HCT116 (cell line): ENCODE measurements around the gene MRPS27. TPM values are rescaled to one million over a fixed set of nuclear protein-coding genes. Genes with fewer than 3 reads are reported as not detected.

Experiments used
- ATAC-seq: fragments of 200-7000 bp; cut with Tn5 transposase; 2 replicates; pipeline ENCODE4 v1.9.1; 2020; ENCODE audit warnings: mild to moderate bottlenecking, moderate library complexity
- BruUV-seq: library from RNA; stranded (reverse); fragments of 400-500 nt; replicated peaks from 2 replicates; lab custom pipeline; 2021; lab: Mats Ljungman, UMichigan
- CTCF ChIA-PET: fragments of 300-600 bp; sonication (Branson Sonifier 250); formaldehyde crosslinking; loops from one replicate; lab custom pipeline; 2021; ENCODE audit warnings: antibody characterized with exemption; lab: Charles Lee
- POLR2A ChIA-PET: fragments of 300-600, 350-600 bp; sonication (Branson Sonifier 250); formaldehyde crosslinking; loops from one replicate; lab custom pipeline; 2021; ENCODE audit warnings: antibody characterized with exemption; lab: Charles Lee
- RAD21 ChIA-PET, 2 experiments: fragments of 300-600 bp; sonication (Branson Sonifier 250); formaldehyde crosslinking; loops; one replicate each; lab custom pipeline; 2023; ENCODE audit warnings: low total read pairs in 2 of 2; ENCODE audit not compliant: uncharacterized antibody in 2 of 2, unreplicated experiment in 2 of 2, low non-redundant PET in 1 of 2; lab: Charles Lee
- DNase-seq: peaks from one replicate; pipeline ENCODE4 v3.0.0-alpha.2; 2010; ENCODE audit warnings: low read depth, low spot score
- H2AFZ ChIP-seq: fragments of 200-600 bp; shearing (Covaris generic), sonication (generic); 2 replicates; pipeline ENCODE4 v1.6.1; 2017; ENCODE audit warnings: low read depth, mixed run types, mixed read lengths, antibody characterized with exemption, low read length; ENCODE audit not compliant: poor library complexity, severe bottlenecking
- H3K27ac ChIP-seq: 2 replicates; pipeline ENCODE4 v1.5.1; 2012; ENCODE audit warnings: low read depth, low read length
- H3K27me3 ChIP-seq: fragments of 200-600 bp; sonication (generic); 2 replicates; pipeline ENCODE4 v1.6.1; 2016; ENCODE audit warnings: mixed run types, low read length, mixed read lengths; ENCODE audit not compliant: insufficient read depth
- H3K36me3 ChIP-seq, 2 experiments: fragments of 200-500 bp in 1 of 2; fragments of 200-600 bp in 1 of 2; sonication (Bioruptor generic) in 1 of 2; sonication (generic) in 1 of 2; 2 replicates each; pipeline versions ENCODE4 v1.5.1 to v1.6.1; 2014 to 2016; ENCODE audit warnings: low read length in 2 of 2, inconsistent platforms in 1 of 2, mixed read lengths in 1 of 2, mixed run types in 1 of 2; ENCODE audit not compliant: insufficient read depth in 2 of 2, control insufficient read depth in 1 of 2
- H3K4me1 ChIP-seq, 2 experiments: fragments of 200-600 bp in 1 of 2; sonication (generic) in 1 of 2; 2 replicates each; pipeline versions ENCODE4 v1.5.1 to v1.6.1; 2012 to 2017; ENCODE audit warnings: low read length in 2 of 2, inconsistent platforms in 1 of 2, mild to moderate bottlenecking in 1 of 2, mixed read lengths in 1 of 2, mixed run types in 1 of 2, moderate library complexity in 1 of 2; ENCODE audit not compliant: insufficient read depth in 2 of 2, control insufficient read depth in 1 of 2
- H3K4me2 ChIP-seq: fragments of 200-600 bp; sonication (generic); 2 replicates; pipeline ENCODE4 v1.6.1; 2017; ENCODE audit warnings: mixed run types, low read length, mixed read lengths
- H3K4me3 ChIP-seq, 2 experiments: fragments of 200-600 bp in 1 of 2; sonication (generic) in 1 of 2; replicated peaks in 1 of 2; 2 replicates each; pipeline ENCODE4 v1.5.1; 2011 to 2016; ENCODE audit warnings: low read length in 2 of 2, control low read depth in 1 of 2, low read depth in 1 of 2, mild to moderate bottlenecking in 1 of 2, mixed read lengths in 1 of 2, mixed run types in 1 of 2
- H3K79me2 ChIP-seq: fragments of 200-600 bp; sonication (generic); 2 replicates; pipeline ENCODE4 v1.6.1; 2017; ENCODE audit warnings: mild to moderate bottlenecking, mixed run types, low read length, moderate library complexity, mixed read lengths; ENCODE audit not compliant: insufficient read depth
- H3K9ac ChIP-seq: fragments of 200-600 bp; sonication (generic); 2 replicates; pipeline ENCODE4 v1.6.1; 2016; ENCODE audit warnings: low read length, mixed read lengths
- H3K9me2 ChIP-seq: fragments of 200-600 bp; sonication (generic), shearing (Covaris generic); 2 replicates; pipeline ENCODE4 v1.6.1; 2017; ENCODE audit warnings: mixed run types, mild to moderate bottlenecking, moderate library complexity; ENCODE audit not compliant: insufficient read depth
- H3K9me3 ChIP-seq, 2 experiments: fragments of 200-500 bp in 1 of 2; fragments of 200-600 bp in 1 of 2; sonication (Bioruptor generic) in 1 of 2; sonication (generic) in 1 of 2; 2 replicates each; pipeline ENCODE4 v1.6.1; 2014 to 2017; ENCODE audit warnings: low read length in 2 of 2, mixed read lengths in 2 of 2, inconsistent platforms in 1 of 2, low read depth in 1 of 2, mild to moderate bottlenecking in 1 of 2, mixed run types in 1 of 2, moderate library complexity in 1 of 2; ENCODE audit not compliant: control insufficient read depth in 1 of 2, insufficient read depth in 1 of 2
- H4K20me1 ChIP-seq: fragments of 200-600 bp; sonication (generic), shearing (Covaris generic); 2 replicates; pipeline ENCODE4 v1.6.1; 2017; ENCODE audit warnings: mixed run types, mild to moderate bottlenecking, moderate library complexity; ENCODE audit not compliant: insufficient read depth
- CBX3 ChIP-seq: IDR thresholded peaks from 2 replicates; pipeline ENCODE4 v1.6.1; 2012; ENCODE audit warnings: low read depth
- CEBPB ChIP-seq: IDR thresholded peaks from 2 replicates; pipeline ENCODE4 v1.6.1; 2012; ENCODE audit warnings: low read depth
- EGR1 ChIP-seq: IDR thresholded peaks from 2 replicates; pipeline ENCODE4 v1.6.1; 2012; ENCODE audit warnings: low read depth
- ELF1 ChIP-seq: IDR thresholded peaks from 2 replicates; pipeline ENCODE4 v1.6.1; 2012; ENCODE audit warnings: low read depth, borderline replicate concordance
- FOSL1 ChIP-seq: IDR thresholded peaks from 2 replicates; pipeline ENCODE4 v1.6.1; 2012; ENCODE audit warnings: low read depth
- JUND ChIP-seq: IDR thresholded peaks from 2 replicates; pipeline ENCODE4 v1.6.1; 2012
- POLR2AphosphoS5 ChIP-seq: IDR thresholded peaks from 2 replicates; pipeline ENCODE4 v1.6.1; 2011; ENCODE audit warnings: mild to moderate bottlenecking, low read depth, low read length, moderate library complexity
- SIN3A ChIP-seq: IDR thresholded peaks from 2 replicates; pipeline ENCODE4 v1.6.1; 2012; ENCODE audit warnings: low read depth
- SP1 ChIP-seq: IDR thresholded peaks from 2 replicates; pipeline ENCODE4 v1.6.1; 2012; ENCODE audit warnings: low read depth
- SRF ChIP-seq: IDR thresholded peaks from 2 replicates; pipeline ENCODE4 v1.6.1; 2012; ENCODE audit warnings: low read depth
- YY1 ChIP-seq: IDR thresholded peaks from 2 replicates; pipeline ENCODE4 v1.6.1; 2011; ENCODE audit warnings: low read length, low read depth, moderate library complexity, mild to moderate bottlenecking; ENCODE audit not compliant: insufficient replicate concordance; ENCODE audit errors: extremely low read depth
- ZFX ChIP-seq: fragments of 450-650 bp; IDR thresholded peaks from 2 replicates; pipeline ENCODE4 v1.6.1; 2017
- ZNF274 ChIP-seq: fragments of 200-500 bp; sonication (Bioruptor generic); IDR thresholded peaks from 2 replicates; pipeline ENCODE4 v1.6.1; 2014; ENCODE audit warnings: mild to moderate bottlenecking, low read depth, low read length, inconsistent platforms
- intact Hi-C: fragments of 100-400 bp; cut with micrococcal nuclease; formaldehyde crosslinking; loops from 2 replicates; pipeline ENCODE4 v1.10.0; 2022
- total RNA-seq: library from RNA; stranded (reverse); gene quantifications from one replicate; pipeline ENCODE4 v1.2.1, GENCODE V29; 2021; ENCODE audit not compliant: unreplicated experiment
- TF ChIP-seq, protein P1 (sequence below): IDR thresholded peaks from 2 replicates; pipeline ENCODE4 v1.6.1; 2012; ENCODE audit warnings: low read depth
- TF ChIP-seq, protein P2 (sequence below): IDR thresholded peaks from 2 replicates; pipeline ENCODE4 v1.6.1; 2011; ENCODE audit warnings: mild to moderate bottlenecking, low read length, moderate library complexity; ENCODE audit not compliant: insufficient replicate concordance; ENCODE audit errors: extremely low read depth
- TF ChIP-seq, protein P3 (sequence below): IDR thresholded peaks from 2 replicates; pipeline ENCODE4 v1.6.1; 2012

The MRPS27 gene
- total RNA-seq, 1 experiment from 2014 or later, result 113 TPM

DNA sequence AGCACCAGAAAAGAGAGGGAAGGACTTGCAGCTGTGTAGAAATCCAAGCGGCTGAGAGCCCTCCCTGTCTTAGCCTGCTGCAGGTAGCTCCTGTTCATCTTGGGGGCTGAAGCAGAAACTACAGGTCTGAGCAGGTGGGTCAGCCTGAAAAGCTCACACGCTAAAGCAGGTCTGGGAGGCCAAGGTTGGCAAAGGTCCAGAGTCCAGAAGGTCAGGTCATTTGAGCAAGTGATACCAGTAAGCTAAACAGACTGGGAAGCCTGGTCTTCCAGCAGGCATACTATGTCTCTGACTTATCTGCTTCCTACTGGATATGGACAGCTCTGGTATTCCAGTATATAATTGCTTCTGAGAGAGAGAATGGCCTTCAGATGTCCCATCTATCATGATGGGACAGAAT, 26.4 kb upstream of the MRPS27 start (continued):
- TF ChIP-seq, protein P1, sequence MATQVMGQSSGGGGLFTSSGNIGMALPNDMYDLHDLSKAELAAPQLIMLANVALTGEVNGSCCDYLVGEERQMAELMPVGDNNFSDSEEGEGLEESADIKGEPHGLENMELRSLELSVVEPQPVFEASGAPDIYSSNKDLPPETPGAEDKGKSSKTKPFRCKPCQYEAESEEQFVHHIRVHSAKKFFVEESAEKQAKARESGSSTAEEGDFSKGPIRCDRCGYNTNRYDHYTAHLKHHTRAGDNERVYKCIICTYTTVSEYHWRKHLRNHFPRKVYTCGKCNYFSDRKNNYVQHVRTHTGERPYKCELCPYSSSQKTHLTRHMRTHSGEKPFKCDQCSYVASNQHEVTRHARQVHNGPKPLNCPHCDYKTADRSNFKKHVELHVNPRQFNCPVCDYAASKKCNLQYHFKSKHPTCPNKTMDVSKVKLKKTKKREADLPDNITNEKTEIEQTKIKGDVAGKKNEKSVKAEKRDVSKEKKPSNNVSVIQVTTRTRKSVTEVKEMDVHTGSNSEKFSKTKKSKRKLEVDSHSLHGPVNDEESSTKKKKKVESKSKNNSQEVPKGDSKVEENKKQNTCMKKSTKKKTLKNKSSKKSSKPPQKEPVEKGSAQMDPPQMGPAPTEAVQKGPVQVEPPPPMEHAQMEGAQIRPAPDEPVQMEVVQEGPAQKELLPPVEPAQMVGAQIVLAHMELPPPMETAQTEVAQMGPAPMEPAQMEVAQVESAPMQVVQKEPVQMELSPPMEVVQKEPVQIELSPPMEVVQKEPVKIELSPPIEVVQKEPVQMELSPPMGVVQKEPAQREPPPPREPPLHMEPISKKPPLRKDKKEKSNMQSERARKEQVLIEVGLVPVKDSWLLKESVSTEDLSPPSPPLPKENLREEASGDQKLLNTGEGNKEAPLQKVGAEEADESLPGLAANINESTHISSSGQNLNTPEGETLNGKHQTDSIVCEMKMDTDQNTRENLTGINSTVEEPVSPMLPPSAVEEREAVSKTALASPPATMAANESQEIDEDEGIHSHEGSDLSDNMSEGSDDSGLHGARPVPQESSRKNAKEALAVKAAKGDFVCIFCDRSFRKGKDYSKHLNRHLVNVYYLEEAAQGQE, result no peak
- TF ChIP-seq ZNF274 (no peak), SP1 (no peak), CEBPB (no peak), SIN3A (no peak), ELF1 (no peak), JUND (no peak)

DNA sequence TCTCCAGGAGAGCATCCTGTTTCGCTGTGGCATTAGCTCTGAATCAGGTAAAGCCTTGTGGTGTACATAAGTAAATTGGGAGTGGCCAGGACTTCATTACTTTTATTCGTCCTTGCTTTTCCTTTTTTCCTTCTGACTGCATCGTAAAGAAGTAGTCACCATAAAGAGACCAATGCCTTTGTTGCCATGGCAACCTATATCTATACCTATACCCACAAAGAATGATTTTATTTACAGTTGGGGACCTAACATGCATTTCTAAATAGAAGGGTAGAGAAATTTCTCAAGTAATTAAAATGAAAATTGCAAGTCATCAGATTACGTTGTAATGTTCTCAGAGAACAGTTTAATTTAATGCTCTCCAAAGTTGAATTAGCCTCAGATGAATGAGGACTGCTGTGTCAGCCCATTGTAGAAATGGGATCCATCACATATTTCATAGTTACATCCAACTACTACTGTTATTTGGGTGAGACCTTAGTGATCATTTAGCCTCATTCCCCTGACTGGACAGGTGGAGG, 18.7 kb upstream of the MRPS27 start:
- no peaks in the 10 kb centered on the region for H3K4me1 ChIP-seq
- CTCF ChIA-PET, result interaction anchor here (1.2 kb wide), 1 partner anchor 19 kb away, joined by 3 read pairs; the partner anchor contains the start of genes MRPS27 and PTCD2
- no peaks in the 10 kb centered on the region for H3K79me2 ChIP-seq
- H3K9me2 ChIP-seq, result no peaks in the 10 kb centered on the region
- no peak for DNase-seq
- no peaks in the 10 kb centered on the region for H4K20me1 ChIP-seq
- H2AFZ ChIP-seq, result no peak overlapping the region
- ATAC-seq, result no peak
- RAD21 ChIA-PET, result no interaction called here
- no peak overlapping the region for H3K9ac ChIP-seq
- intact Hi-C loops, result no loop called here
- no TSS peak for BruUV-seq
- POLR2A ChIA-PET, result no interaction called here
- peaks cover 5 to 14% of the 10 kb centered on the region in 2 experiments; a peak in 2 of 4 replicates for H3K36me3 ChIP-seq
- no peak overlapping the region for H3K4me2 ChIP-seq
- H3K27ac ChIP-seq, result no peak overlapping the region
- H3K4me3 ChIP-seq, result no peak overlapping the region
- H3K9me3 ChIP-seq, result no peaks in the 10 kb centered on the region
- no peaks in the 10 kb centered on the region for H3K27me3 ChIP-seq
- TF ChIP-seq, protein P2, sequence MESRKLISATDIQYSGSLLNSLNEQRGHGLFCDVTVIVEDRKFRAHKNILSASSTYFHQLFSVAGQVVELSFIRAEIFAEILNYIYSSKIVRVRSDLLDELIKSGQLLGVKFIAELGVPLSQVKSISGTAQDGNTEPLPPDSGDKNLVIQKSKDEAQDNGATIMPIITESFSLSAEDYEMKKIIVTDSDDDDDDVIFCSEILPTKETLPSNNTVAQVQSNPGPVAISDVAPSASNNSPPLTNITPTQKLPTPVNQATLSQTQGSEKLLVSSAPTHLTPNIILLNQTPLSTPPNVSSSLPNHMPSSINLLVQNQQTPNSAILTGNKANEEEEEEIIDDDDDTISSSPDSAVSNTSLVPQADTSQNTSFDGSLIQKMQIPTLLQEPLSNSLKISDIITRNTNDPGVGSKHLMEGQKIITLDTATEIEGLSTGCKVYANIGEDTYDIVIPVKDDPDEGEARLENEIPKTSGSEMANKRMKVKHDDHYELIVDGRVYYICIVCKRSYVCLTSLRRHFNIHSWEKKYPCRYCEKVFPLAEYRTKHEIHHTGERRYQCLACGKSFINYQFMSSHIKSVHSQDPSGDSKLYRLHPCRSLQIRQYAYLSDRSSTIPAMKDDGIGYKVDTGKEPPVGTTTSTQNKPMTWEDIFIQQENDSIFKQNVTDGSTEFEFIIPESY, result no peak
- TF ChIP-seq ZNF274 (no peak), EGR1 (no peak), ZFX (no peak), JUND (no peak), CBX3 (no peak), POLR2AphosphoS5 (no peak), SP1 (no peak), SRF (no peak), YY1 (no peak), SIN3A (no peak), FOSL1 (no peak)
- TF ChIP-seq, protein P1, result no peak
- TF ChIP-seq, protein P3, sequence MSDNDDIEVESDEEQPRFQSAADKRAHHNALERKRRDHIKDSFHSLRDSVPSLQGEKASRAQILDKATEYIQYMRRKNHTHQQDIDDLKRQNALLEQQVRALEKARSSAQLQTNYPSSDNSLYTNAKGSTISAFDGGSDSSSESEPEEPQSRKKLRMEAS, result no peak
